ENCODE results near the gene OSBPL9. TPM values are rescaled to one million over a fixed set of nuclear protein-coding genes. Genes with fewer than 3 reads are reported as not detected.

OSBPL9 gene
- total RNA-seq, 2 experiments from 2014 or later, result 58.6 to 87.8 TPM

DNA sequence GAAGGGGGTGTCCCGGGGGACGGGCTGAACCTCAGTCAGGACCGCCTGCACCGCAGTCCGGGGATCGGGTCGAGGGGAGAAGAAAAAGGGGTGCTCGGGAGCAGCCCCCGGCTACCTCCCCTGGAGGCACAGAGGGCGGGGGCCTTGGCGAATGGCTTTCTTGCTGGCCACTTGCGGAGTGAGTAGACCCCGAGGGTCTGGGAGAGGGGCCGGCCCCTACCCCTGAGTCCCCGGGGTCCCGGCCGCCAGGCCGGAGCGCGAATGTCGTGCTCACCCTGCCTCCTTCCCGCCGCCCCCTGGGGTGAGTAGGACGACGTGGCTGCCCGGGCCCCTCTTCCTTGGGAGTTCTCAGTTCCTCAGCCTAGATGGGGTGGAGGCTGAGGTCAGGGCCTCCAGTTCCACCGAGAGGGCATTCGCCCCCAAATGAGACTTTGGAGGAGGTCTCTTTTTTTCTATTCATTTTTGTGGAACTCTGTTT is 113.0 kb downstream of the OSBPL9 start:
- Histone ChIP-seq H3K9me2 (ENCODE audit: insufficient read depth, low read length) (no peaks in the 10 kb centered on the region), H3K27ac (ENCODE audit: low read depth, low read length, poor library complexity, severe bottlenecking) (peak overlapping the region; percentile 62), H3K4me3 (ENCODE audit: low read depth, low read length, poor library complexity, severe bottlenecking) (peak overlapping the region; percentile 83), H3K79me2 (ENCODE audit: insufficient read depth, low read depth, low read length) (peaks cover 50% of the 10 kb centered on the region), H3K4me1 (ENCODE audit: insufficient read depth, low read length, poor library complexity, severe bottlenecking) (peaks cover 52% of the 10 kb centered on the region), H3K9me3 (ENCODE audit: low read length) (no peaks in the 10 kb centered on the region), H2AFZ (ENCODE audit: low read length) (peak overlapping the region; percentile 52; the same call in 1 of the 2 replicates), H4K20me1 (ENCODE audit: insufficient read depth, low read length) (peaks cover 10% of the 10 kb centered on the region; the same call in 1 of the 2 replicates), H3K4me2 (ENCODE audit: low read length) (peak overlapping the region; percentile 77), H3K36me3 (ENCODE audit: insufficient read depth, low read length) (no peaks in the 10 kb centered on the region)
- CTCF ChIA-PET (ENCODE audit: unreplicated experiment), result interaction anchor here (0.7 kb wide), 1 partner anchor 37 kb away, joined by 3 read pairs; no protein-coding TSS in a partner anchor
- no peak for TF ChIP-seq CTCF (conservative IDR thresholded peaks at IDR 0.05; ENCODE audit: low read length)
- TF ChIP-seq EZH2phosphoT487 (IDR thresholded peaks at IDR 0.05; ENCODE audit: borderline replicate concordance, low read depth, low read length), result no peak
- POLR2A ChIA-PET, result interaction anchor here (0.6 to 1.0 kb wide), 7 partner anchors 9 to 1482 kb away, joined by 3 to 12 read pairs (median 4); no protein-coding TSS in a partner anchor
- DNase-seq (ENCODE audit: low spot score), result no peak
- TSS peak; percentile 73 for BruUV-seq (replicated peaks)
- intact Hi-C loops (cut with micrococcal nuclease; ENCODE audit: unreplicated experiment), result loop anchor here (1.0 to 2.0 kb wide), 3 partner anchors 161 to 326 kb away; partner anchors contain the start of genes BTF3L4 and EPS15

DNA sequence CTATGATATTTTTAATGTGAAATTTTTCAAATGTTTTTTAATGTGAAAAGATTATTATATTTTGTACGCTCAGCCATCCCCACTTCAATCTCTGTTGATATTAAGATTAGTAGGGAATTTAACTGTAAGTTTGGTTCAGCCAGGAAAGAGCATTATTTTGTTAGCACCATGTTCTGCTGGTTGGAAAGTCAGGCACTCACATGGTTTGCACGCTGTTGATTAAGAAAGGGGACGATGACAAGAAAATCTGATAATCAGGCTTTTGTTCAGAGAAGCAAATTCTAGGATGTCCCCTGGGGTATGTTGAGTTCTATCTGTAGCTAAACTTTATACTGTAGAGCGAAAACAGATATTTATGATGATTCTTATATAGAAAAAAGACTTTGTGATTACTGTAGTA is 115.1 kb downstream of the OSBPL9 start:
- POLR2A ChIA-PET, result interaction anchor here (0.5 to 1.1 kb wide), 2 partner anchors 14 to 121 kb away, joined by 3 to 5 read pairs; no protein-coding TSS in a partner anchor
- H2AFZ ChIP-seq (ENCODE audit: low read length), result no peak overlapping the region
- no TSS peak for BruUV-seq (replicated peaks)
- peak overlapping the region; percentile 83 for H3K4me3 ChIP-seq (ENCODE audit: low read depth, low read length, poor library complexity, severe bottlenecking)
- no peaks in the 10 kb centered on the region for H3K9me3 ChIP-seq (ENCODE audit: low read length)
- no peaks in the 10 kb centered on the region for H3K36me3 ChIP-seq (ENCODE audit: insufficient read depth, low read length)
- H3K79me2 ChIP-seq (ENCODE audit: insufficient read depth, low read depth, low read length), result peaks cover 71% of the 10 kb centered on the region
- TF ChIP-seq EZH2phosphoT487 (IDR thresholded peaks at IDR 0.05; ENCODE audit: borderline replicate concordance, low read depth, low read length) (no peak), CTCF (conservative IDR thresholded peaks at IDR 0.05; ENCODE audit: low read length) (no peak)
- H3K4me1 ChIP-seq (ENCODE audit: insufficient read depth, low read length, poor library complexity, severe bottlenecking), result peaks cover 59% of the 10 kb centered on the region
- peak overlapping the region; percentile 77 for H3K4me2 ChIP-seq (ENCODE audit: low read length)
- CTCF ChIA-PET (ENCODE audit: unreplicated experiment), result no interaction called here
- no peak for DNase-seq (ENCODE audit: low spot score)
- H3K27ac ChIP-seq (ENCODE audit: low read depth, low read length, poor library complexity, severe bottlenecking), result no peak overlapping the region
- H4K20me1 ChIP-seq (ENCODE audit: insufficient read depth, low read length), result peaks cover 28% of the 10 kb centered on the region
- intact Hi-C loops (cut with micrococcal nuclease; ENCODE audit: unreplicated experiment), result no loop called here
- H3K9me2 ChIP-seq (ENCODE audit: insufficient read depth, low read length), result no peaks in the 10 kb centered on the region

Measured in OCI-LY7 (cell line).